HEK293 (cell line): ENCODE measurements around the gene DENND1A.

Experiments
- CTCF ChIA-PET: fragments of 350-600 bp; formaldehyde crosslinking; extraction: SDS; loops from one replicate; lab custom pipeline; 2021; ENCODE audit warnings: antibody characterized with exemption; lab: Yijun Ruan, JAX
- POLR2A ChIA-PET: fragments of 300-600 bp; formaldehyde crosslinking; extraction: SDS; loops from one replicate; lab custom pipeline; 2020; ENCODE audit warnings: antibody characterized with exemption, inconsistent platforms; lab: Yijun Ruan, JAX
- H3K27ac ChIP-seq: fragments of 200-500 bp; sonication (Bioruptor generic); 2 replicates; pipeline ENCODE4 v1.5.1; 2014; ENCODE audit warnings: low read depth, low read length, control low read depth, inconsistent platforms; ENCODE audit errors: extremely low read depth
- H3K36me3 ChIP-seq, 2 experiments: fragments of 200-500 bp in 1 of 2; sonication (Bioruptor generic) in 1 of 2; 1 replicate in 1 of 2; 2 replicates in 1 of 2; pipeline ENCODE4 v1.5.1; 2014 to 2017; ENCODE audit warnings: inconsistent platforms in 2 of 2, low read length in 2 of 2; ENCODE audit not compliant: control insufficient read depth in 2 of 2, insufficient read depth in 1 of 2
- H3K4me1 ChIP-seq: fragments of 200-500 bp; sonication (Bioruptor generic); 2 replicates; pipeline ENCODE4 v1.5.1; 2014; ENCODE audit warnings: mild to moderate bottlenecking, low read length, inconsistent platforms; ENCODE audit not compliant: control insufficient read depth, insufficient read depth
- H3K4me3 ChIP-seq: 2 replicates; pipeline ENCODE4 v1.5.1; 2011; ENCODE audit warnings: low read depth, mild to moderate bottlenecking, control low read depth, low read length, moderate library complexity
- H3K9me3 ChIP-seq: fragments of 200-500 bp; sonication (Bioruptor generic); 2 replicates; pipeline ENCODE4 v1.5.1; 2014; ENCODE audit warnings: low read depth, low read length, inconsistent platforms; ENCODE audit not compliant: control insufficient read depth, insufficient read depth
- GFI1B ChIP-seq: fragments of 450-650 bp; formaldehyde crosslinking; IDR thresholded peaks from 2 replicates; pipeline ENCODE4 v1.5.1; 2016; ENCODE audit warnings: missing biosample characterization, missing genetic modification characterization
- MEIS1 ChIP-seq: sonication (generic); formaldehyde crosslinking; IDR thresholded peaks from 2 replicates; pipeline ENCODE4 v1.8.1; 2022; ENCODE audit warnings: missing genetic modification reagents, mild to moderate bottlenecking, borderline replicate concordance
- RBAK ChIP-seq: fragments of 450-650 bp; formaldehyde crosslinking; IDR thresholded peaks from 2 replicates; pipeline ENCODE4 v1.5.1; 2016; ENCODE audit warnings: missing biosample characterization, missing genetic modification characterization
- TRIM28 ChIP-seq: IDR thresholded peaks from 2 replicates; pipeline ENCODE4 v1.6.1; 2011; ENCODE audit warnings: low read length, control low read depth, borderline replicate concordance
- YY2 ChIP-seq: fragments of 450-650 bp; formaldehyde crosslinking; IDR thresholded peaks from 2 replicates; pipeline ENCODE4 v1.5.1; 2016; ENCODE audit warnings: missing biosample characterization, missing genetic modification characterization
- ZNF266 ChIP-seq: fragments of 450-650 bp; formaldehyde crosslinking; IDR thresholded peaks from 2 replicates; pipeline ENCODE4 v1.5.1; 2016; ENCODE audit warnings: missing biosample characterization, missing genetic modification characterization, low read depth
- ZNF394 ChIP-seq: fragments of 450-650 bp; formaldehyde crosslinking; IDR thresholded peaks from 2 replicates; pipeline ENCODE4 v1.5.1; 2016; ENCODE audit warnings: missing biosample characterization, missing genetic modification characterization, mild to moderate bottlenecking, moderate library complexity, borderline replicate concordance
- ZNF416 ChIP-seq: fragments of 450-650 bp; formaldehyde crosslinking; IDR thresholded peaks from 2 replicates; pipeline ENCODE4 v1.5.1; 2016; ENCODE audit warnings: missing biosample characterization, missing genetic modification characterization
- ZNF48 ChIP-seq: fragments of 450-650 bp; formaldehyde crosslinking; IDR thresholded peaks from 2 replicates; pipeline ENCODE4 v1.5.1; 2016; ENCODE audit warnings: missing biosample characterization, missing genetic modification characterization
- ZNF530 ChIP-seq: fragments of 450-650 bp; formaldehyde crosslinking; IDR thresholded peaks from 2 replicates; pipeline ENCODE4 v1.5.1; 2016; ENCODE audit warnings: low read depth, missing biosample characterization, missing genetic modification characterization
- ZNF548 ChIP-seq: fragments of 450-650 bp; formaldehyde crosslinking; IDR thresholded peaks from 2 replicates; pipeline ENCODE4 v1.5.1; 2016; ENCODE audit warnings: missing biosample characterization, missing genetic modification characterization
- ZNF701 ChIP-seq: fragments of 450-650 bp; formaldehyde crosslinking; IDR thresholded peaks from 2 replicates; pipeline ENCODE4 v1.5.1; 2016; ENCODE audit warnings: missing biosample characterization, missing genetic modification characterization
- ZNF768 ChIP-seq: fragments of 450-650 bp; formaldehyde crosslinking; IDR thresholded peaks from 2 replicates; pipeline ENCODE4 v1.5.1; 2018; ENCODE audit warnings: missing biosample characterization, mild to moderate bottlenecking, missing genetic modification characterization
- TF ChIP-seq, protein P1 (sequence below): fragments of 450-650 bp; formaldehyde crosslinking; IDR thresholded peaks from 2 replicates; pipeline ENCODE4 v1.5.1; 2016; ENCODE audit warnings: missing biosample characterization, missing genetic modification characterization
- TF ChIP-seq, protein P2 (sequence below): fragments of 450-650 bp; formaldehyde crosslinking; IDR thresholded peaks from 2 replicates; pipeline ENCODE4 v1.5.1; 2016; ENCODE audit warnings: missing biosample characterization, missing genetic modification characterization
- TF ChIP-seq, protein P3 (sequence below): fragments of 450-650 bp; formaldehyde crosslinking; IDR thresholded peaks from 2 replicates; pipeline ENCODE4 v1.5.1; 2017; ENCODE audit warnings: missing biosample characterization, missing genetic modification characterization

DENND1A gene

GRCh38 chr9:123614306-123615263, 315.3 kb downstream of the DENND1A start (continued):
- no peak for TF ChIP-seq ZNF48 (tag by site-specific recombination)
- TF ChIP-seq ZNF768 = no peak
- TF ChIP-seq ZNF530 (tag by site-specific recombination) = no peak
- TF ChIP-seq MEIS1 = no peak
- no peak for TF ChIP-seq YY2 (tag by site-specific recombination)
- TF ChIP-seq ZNF394 = no peak
- no peak for TF ChIP-seq GFI1B (tag by site-specific recombination)

- no peaks in the 10 kb centered on the region for H3K4me1 ChIP-seq
- ChIA-PET POLR2A (no interaction called here), CTCF (no interaction called here)
- H3K9me3 ChIP-seq = no peaks in the 10 kb centered on the region
- no peak overlapping the region for H3K27ac ChIP-seq
- H3K4me3 ChIP-seq = no peak overlapping the region
- no peaks in the 10 kb centered on the region for H3K36me3 ChIP-seq
- TF ChIP-seq ZNF768 = no peak
- TF ChIP-seq, all 188 proteins: peak for 0
These were observed 318.7 kb downstream of the DENND1A start for GRCh38 chr9:123611226-123611625.

DNA sequence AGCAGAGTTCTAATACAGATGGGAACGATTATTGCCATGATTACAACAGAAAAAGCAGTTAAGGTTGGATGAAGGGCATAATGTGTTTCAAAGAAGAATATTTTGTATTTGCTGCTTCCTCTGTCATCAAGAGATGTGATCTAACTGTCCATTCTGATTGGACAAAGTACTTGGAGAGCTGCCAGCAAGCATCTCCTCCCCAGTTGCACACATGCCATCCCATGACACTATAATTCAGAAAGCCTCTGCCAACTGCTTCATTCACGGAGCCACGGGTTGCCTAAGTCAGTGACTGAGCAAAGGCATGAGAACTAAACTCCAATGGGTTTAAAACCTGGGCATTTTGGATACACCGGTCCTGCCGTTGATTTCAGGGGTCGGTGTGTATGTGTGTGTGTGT, 320.1 kb downstream of the DENND1A start:
- no peak overlapping the region for H3K27ac ChIP-seq
- H3K4me3 ChIP-seq = no peak overlapping the region
- CTCF ChIA-PET = no interaction called here
- POLR2A ChIA-PET = no interaction called here
- H3K4me1 ChIP-seq = no peaks in the 10 kb centered on the region
- no peaks in the 10 kb centered on the region for H3K36me3 ChIP-seq
- TF ChIP-seq ZNF266 (tag by site-specific recombination) (no peak), ZNF416 (tag by site-specific recombination) (no peak)
- TF ChIP-seq, protein P1, sequence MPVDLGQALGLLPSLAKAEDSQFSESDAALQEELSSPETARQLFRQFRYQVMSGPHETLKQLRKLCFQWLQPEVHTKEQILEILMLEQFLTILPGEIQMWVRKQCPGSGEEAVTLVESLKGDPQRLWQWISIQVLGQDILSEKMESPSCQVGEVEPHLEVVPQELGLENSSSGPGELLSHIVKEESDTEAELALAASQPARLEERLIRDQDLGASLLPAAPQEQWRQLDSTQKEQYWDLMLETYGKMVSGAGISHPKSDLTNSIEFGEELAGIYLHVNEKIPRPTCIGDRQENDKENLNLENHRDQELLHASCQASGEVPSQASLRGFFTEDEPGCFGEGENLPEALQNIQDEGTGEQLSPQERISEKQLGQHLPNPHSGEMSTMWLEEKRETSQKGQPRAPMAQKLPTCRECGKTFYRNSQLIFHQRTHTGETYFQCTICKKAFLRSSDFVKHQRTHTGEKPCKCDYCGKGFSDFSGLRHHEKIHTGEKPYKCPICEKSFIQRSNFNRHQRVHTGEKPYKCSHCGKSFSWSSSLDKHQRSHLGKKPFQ = no peak
- TF ChIP-seq, all 188 proteins: peak for 0
- no peaks in the 10 kb centered on the region for H3K9me3 ChIP-seq

DNA sequence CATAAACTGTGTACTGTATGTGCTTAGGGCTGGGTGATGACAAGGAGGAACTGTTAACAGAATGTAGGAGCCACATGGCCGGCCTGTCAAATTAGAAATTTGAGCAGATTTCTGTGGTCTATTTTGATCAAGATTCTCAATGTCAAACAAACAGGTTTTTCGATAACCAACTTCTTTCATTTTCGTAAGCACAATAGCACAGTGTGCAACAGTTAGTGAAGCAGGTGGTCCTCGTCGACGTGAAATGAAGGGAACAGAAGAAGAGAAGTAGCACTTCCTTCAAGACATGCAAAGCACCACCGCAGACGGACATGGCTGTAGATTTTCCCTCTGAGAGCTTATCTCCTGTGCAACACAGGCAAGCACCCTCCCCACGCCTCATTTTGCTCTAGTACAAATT, 321.8 kb downstream of the DENND1A start:
- POLR2A ChIA-PET = no interaction called here
- TF ChIP-seq ZNF548 (tag by site-specific recombination) (no peak), TRIM28 (no peak), ZNF701 (tag by site-specific recombination) (no peak)
- H3K27ac ChIP-seq = no peak overlapping the region
- no peaks in the 10 kb centered on the region for H3K4me1 ChIP-seq
- no peak overlapping the region for H3K4me3 ChIP-seq
- no peaks in the 10 kb centered on the region for H3K9me3 ChIP-seq
- no peaks in the 10 kb centered on the region for H3K36me3 ChIP-seq
- CTCF ChIA-PET = no interaction called here

GRCh38 chr9:123607479-123607878, 322.4 kb downstream of the DENND1A start:
- ChIA-PET POLR2A (interaction anchor here (1.0 kb wide), 1 partner anchor 8 kb away, joined by 3 read pairs; no protein-coding TSS in a partner anchor), CTCF (interaction anchor here (1.3 kb wide), 1 partner anchor 9 kb away, joined by 7 read pairs; no protein-coding TSS in a partner anchor)
- H3K36me3 ChIP-seq = no peaks in the 10 kb centered on the region
- no peak overlapping the region for H3K4me3 ChIP-seq
- H3K4me1 ChIP-seq = no peaks in the 10 kb centered on the region
- H3K9me3 ChIP-seq = no peaks in the 10 kb centered on the region
- H3K27ac ChIP-seq = no peak overlapping the region
- TF ChIP-seq RBAK = no peak
- TF ChIP-seq, protein P2, sequence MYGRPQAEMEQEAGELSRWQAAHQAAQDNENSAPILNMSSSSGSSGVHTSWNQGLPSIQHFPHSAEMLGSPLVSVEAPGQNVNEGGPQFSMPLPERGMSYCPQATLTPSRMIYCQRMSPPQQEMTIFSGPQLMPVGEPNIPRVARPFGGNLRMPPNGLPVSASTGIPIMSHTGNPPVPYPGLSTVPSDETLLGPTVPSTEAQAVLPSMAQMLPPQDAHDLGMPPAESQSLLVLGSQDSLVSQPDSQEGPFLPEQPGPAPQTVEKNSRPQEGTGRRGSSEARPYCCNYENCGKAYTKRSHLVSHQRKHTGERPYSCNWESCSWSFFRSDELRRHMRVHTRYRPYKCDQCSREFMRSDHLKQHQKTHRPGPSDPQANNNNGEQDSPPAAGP (tag by site-specific recombination) = no peak
- TF ChIP-seq, protein P3, sequence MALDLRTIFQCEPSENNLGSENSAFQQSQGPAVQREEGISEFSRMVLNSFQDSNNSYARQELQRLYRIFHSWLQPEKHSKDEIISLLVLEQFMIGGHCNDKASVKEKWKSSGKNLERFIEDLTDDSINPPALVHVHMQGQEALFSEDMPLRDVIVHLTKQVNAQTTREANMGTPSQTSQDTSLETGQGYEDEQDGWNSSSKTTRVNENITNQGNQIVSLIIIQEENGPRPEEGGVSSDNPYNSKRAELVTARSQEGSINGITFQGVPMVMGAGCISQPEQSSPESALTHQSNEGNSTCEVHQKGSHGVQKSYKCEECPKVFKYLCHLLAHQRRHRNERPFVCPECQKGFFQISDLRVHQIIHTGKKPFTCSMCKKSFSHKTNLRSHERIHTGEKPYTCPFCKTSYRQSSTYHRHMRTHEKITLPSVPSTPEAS (tag by site-specific recombination) = peak; percentile 84
